Smooth muscle cell (in vitro differentiated cells): ENCODE measurements around the gene HOXB2. TPM values are rescaled to one million over a fixed set of nuclear protein-coding genes. Genes with fewer than 3 reads are reported as not detected.

ENCODE experiments used
- DNase-seq: peaks from one replicate; lab custom pipeline; 2025; ENCODE audit not compliant: unreplicated experiment; lab: John Stamatoyannopoulos, UW
- H2AFZ ChIP-seq: fragments of 200-600 bp; sonication (generic); 2 replicates; pipeline ENCODE4 v1.6.0; 2016; ENCODE audit warnings: antibody characterized with exemption, low read depth, mild to moderate bottlenecking
- H3F3A ChIP-seq: fragments of 200-600 bp; sonication (generic); 2 replicates; pipeline ENCODE4 v1.6.0; 2017; ENCODE audit warnings: antibody characterized with exemption, low read depth
- H3K27ac ChIP-seq: fragments of 200-600 bp; sonication (generic); 2 replicates; pipeline ENCODE4 v1.5.1; 2016; ENCODE audit warnings: low read depth, mild to moderate bottlenecking
- H3K27me3 ChIP-seq: fragments of 200-600 bp; sonication (generic); 2 replicates; pipeline ENCODE4 v1.6.1; 2016; ENCODE audit warnings: low read depth, mild to moderate bottlenecking
- H3K36me3 ChIP-seq: fragments of 200-600 bp; sonication (generic); 2 replicates; pipeline ENCODE4 v1.5.1; 2016; ENCODE audit warnings: low read depth
- H3K4me1 ChIP-seq: fragments of 200-600 bp; sonication (generic); 2 replicates; pipeline ENCODE4 v1.5.1; 2016; ENCODE audit warnings: low read depth
- H3K4me2 ChIP-seq: fragments of 200-600 bp; sonication (generic); 2 replicates; pipeline ENCODE4 v1.6.0; 2016; ENCODE audit warnings: mild to moderate bottlenecking
- H3K4me3 ChIP-seq: fragments of 200-600 bp; sonication (generic); 2 replicates; pipeline ENCODE4 v1.5.1; 2016; ENCODE audit warnings: mild to moderate bottlenecking
- H3K79me2 ChIP-seq: fragments of 200-600 bp; sonication (generic); 2 replicates; pipeline ENCODE4 v1.6.0; 2016; ENCODE audit warnings: low read depth, mild to moderate bottlenecking
- H3K9ac ChIP-seq: fragments of 200-600 bp; sonication (generic); 2 replicates; pipeline ENCODE4 v1.6.0; 2016; ENCODE audit warnings: low read depth
- H3K9me3 ChIP-seq: fragments of 200-600 bp; sonication (generic); replicated peaks from 2 replicates; pipeline ENCODE4 v1.5.1; 2016; ENCODE audit warnings: low read depth
- H4K20me1 ChIP-seq: fragments of 200-600 bp; sonication (generic); 2 replicates; pipeline ENCODE4 v1.6.0; 2016; ENCODE audit warnings: low read depth
- WGBS: methylation state at CpG from one replicate; pipeline ENCODE4 v1.1.7; 2016; ENCODE audit warnings: low lambda C conversion rate; 5-methylcytosine and 5-hydroxymethylcytosine counted together
- polyA plus RNA-seq: library from polyadenylated mRNA; unstranded; fragments of >200 nt; fragmentation: Nextera tagmentation; extraction: Ambion mirVana; gene quantifications from 2 replicates; pipeline ENCODE4 v1.2.1, GENCODE V29; 2016
- total RNA-seq: library from RNA; depleted of rRNA; stranded (reverse); fragments of >200 nt; gene quantifications from 2 replicates; pipeline ENCODE4 v1.2.3, GENCODE V29; 2014
- TF ChIP-seq, protein P1 (sequence below): fragments of 200-600 bp; sonication (generic); IDR thresholded peaks from 2 replicates; pipeline ENCODE4 v1.5.1; 2017; ENCODE audit warnings: borderline replicate concordance, mild to moderate bottlenecking, antibody characterized with exemption; ENCODE audit not compliant: insufficient read depth, poor library complexity, severe bottlenecking

Gene HOXB2
- total and polyA plus RNA-seq, 2 experiments from 2014 or later, result 26.5 to 40.4 TPM

DNA sequence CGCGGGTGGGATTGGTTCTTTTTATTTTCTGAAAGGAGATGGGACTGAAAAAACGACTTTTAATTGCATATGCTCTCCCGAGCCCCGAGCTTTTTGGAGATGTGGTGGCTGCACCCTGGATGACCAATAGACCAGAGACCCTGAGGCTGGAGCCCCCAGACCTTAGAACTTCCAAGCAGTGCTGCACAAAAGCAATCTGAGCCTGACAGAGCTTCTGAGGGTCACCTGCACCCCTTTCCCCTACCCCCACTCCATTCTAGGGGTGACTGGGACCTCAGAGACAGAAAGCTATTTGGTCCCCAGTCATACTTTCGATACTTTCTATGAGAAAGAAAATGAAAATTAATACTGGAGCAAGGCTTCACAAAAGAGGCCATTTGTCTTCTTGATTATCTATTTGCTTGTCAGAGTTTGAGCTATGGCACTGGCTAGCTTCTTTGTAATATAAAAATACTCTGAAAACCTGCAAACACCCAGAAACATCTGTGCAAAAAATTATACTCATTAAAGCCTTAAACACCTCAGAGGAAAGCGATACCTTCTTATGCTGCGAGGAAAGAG, 29.7 kb upstream of the HOXB2 start:
- H3K79me2 ChIP-seq, result peaks cover 48% of the 10 kb centered on the region

GRCh38 chr17:48571826-48572417, 27.0 kb upstream of the HOXB2 start:
- H3K4me3 ChIP-seq, result no peak overlapping the region
- no peak overlapping the region for H3K9ac ChIP-seq
- H3K9me3 ChIP-seq, result no peaks in the 10 kb centered on the region
- peaks cover 98% of the 10 kb centered on the region for H3K27me3 ChIP-seq
- no peaks in the 10 kb centered on the region for H3F3A ChIP-seq
- peak overlapping the region; percentile 64 for H3K27ac ChIP-seq
- peaks cover 4% of the 10 kb centered on the region for H3K4me1 ChIP-seq
- peaks cover 56% of the 10 kb centered on the region for H3K79me2 ChIP-seq
- TF ChIP-seq, protein P1, sequence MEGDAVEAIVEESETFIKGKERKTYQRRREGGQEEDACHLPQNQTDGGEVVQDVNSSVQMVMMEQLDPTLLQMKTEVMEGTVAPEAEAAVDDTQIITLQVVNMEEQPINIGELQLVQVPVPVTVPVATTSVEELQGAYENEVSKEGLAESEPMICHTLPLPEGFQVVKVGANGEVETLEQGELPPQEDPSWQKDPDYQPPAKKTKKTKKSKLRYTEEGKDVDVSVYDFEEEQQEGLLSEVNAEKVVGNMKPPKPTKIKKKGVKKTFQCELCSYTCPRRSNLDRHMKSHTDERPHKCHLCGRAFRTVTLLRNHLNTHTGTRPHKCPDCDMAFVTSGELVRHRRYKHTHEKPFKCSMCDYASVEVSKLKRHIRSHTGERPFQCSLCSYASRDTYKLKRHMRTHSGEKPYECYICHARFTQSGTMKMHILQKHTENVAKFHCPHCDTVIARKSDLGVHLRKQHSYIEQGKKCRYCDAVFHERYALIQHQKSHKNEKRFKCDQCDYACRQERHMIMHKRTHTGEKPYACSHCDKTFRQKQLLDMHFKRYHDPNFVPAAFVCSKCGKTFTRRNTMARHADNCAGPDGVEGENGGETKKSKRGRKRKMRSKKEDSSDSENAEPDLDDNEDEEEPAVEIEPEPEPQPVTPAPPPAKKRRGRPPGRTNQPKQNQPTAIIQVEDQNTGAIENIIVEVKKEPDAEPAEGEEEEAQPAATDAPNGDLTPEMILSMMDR, result no peak
- H3K36me3 ChIP-seq, result no peaks in the 10 kb centered on the region
- H2AFZ ChIP-seq, result no peak overlapping the region
- 89% methylated on average over 1 of the region's 1 CpG for WGBS
- no peak for DNase-seq
- peak overlapping the region; percentile 64 for H3K4me2 ChIP-seq
- H4K20me1 ChIP-seq, result peaks cover 100% of the 10 kb centered on the region

More for the DNA sequence above, 29.7 kb upstream of the HOXB2 start:
- H3K4me2 ChIP-seq, result peak overlapping the region; percentile 36
- TF ChIP-seq, protein P1, result no peak
- WGBS, result 51% methylated on average over 8 of the region's 8 CpGs
- H3K4me3 ChIP-seq, result no peak overlapping the region
- peaks cover 11% of the 10 kb centered on the region for H3K4me1 ChIP-seq
- peaks cover 88% of the 10 kb centered on the region for H3K27me3 ChIP-seq
- H3K36me3 ChIP-seq, result no peaks in the 10 kb centered on the region
- no peaks in the 10 kb centered on the region for H3K9me3 ChIP-seq
- H3K27ac ChIP-seq, result peak overlapping the region; percentile 1
- H2AFZ ChIP-seq, result no peak overlapping the region
- H3K9ac ChIP-seq, result no peak overlapping the region
- no peak for DNase-seq
- H3F3A ChIP-seq, result no peaks in the 10 kb centered on the region
- H4K20me1 ChIP-seq, result peaks cover 97% of the 10 kb centered on the region

- no peak for DNase-seq
- Histone ChIP-seq H3K27me3 (peaks cover 98% of the 10 kb centered on the region), H3K79me2 (peaks cover 49% of the 10 kb centered on the region), H2AFZ (no peak overlapping the region), H3F3A (no peaks in the 10 kb centered on the region), H3K4me2 (peak overlapping the region; percentile 64), H3K4me1 (peaks cover 4% of the 10 kb centered on the region), H4K20me1 (peaks cover 100% of the 10 kb centered on the region), H3K9me3 (no peaks in the 10 kb centered on the region), H3K9ac (no peak overlapping the region), H3K4me3 (peak overlapping the region; percentile 2), H3K27ac (peak overlapping the region; percentile 64), H3K36me3 (no peaks in the 10 kb centered on the region)
- 29% methylated on average over 26 of the region's 26 CpGs for WGBS
- TF ChIP-seq, protein P1, result no peak
These were observed 26.3 kb upstream of the HOXB2 start for GRCh38 chr17:48571024-48571818.
